22Rv1 (cell line): ENCODE data around the gene CSF3R.

Source experiments
- ZFX ChIP-seq: fragments of 450-650 bp; IDR thresholded peaks from 2 replicates; pipeline ENCODE4 v1.6.1; 2017; ENCODE audit warnings: antibody characterized with exemption, borderline replicate concordance
- TF ChIP-seq, protein P1 (sequence below): fragments of 450-650 bp; IDR thresholded peaks from 2 replicates; pipeline ENCODE4 v1.5.1; 2017; ENCODE audit warnings: mild to moderate bottlenecking

- TF ChIP-seq, protein P1, sequence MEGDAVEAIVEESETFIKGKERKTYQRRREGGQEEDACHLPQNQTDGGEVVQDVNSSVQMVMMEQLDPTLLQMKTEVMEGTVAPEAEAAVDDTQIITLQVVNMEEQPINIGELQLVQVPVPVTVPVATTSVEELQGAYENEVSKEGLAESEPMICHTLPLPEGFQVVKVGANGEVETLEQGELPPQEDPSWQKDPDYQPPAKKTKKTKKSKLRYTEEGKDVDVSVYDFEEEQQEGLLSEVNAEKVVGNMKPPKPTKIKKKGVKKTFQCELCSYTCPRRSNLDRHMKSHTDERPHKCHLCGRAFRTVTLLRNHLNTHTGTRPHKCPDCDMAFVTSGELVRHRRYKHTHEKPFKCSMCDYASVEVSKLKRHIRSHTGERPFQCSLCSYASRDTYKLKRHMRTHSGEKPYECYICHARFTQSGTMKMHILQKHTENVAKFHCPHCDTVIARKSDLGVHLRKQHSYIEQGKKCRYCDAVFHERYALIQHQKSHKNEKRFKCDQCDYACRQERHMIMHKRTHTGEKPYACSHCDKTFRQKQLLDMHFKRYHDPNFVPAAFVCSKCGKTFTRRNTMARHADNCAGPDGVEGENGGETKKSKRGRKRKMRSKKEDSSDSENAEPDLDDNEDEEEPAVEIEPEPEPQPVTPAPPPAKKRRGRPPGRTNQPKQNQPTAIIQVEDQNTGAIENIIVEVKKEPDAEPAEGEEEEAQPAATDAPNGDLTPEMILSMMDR = no peak
- no peak for TF ChIP-seq ZFX
Measured at GRCh38 chr1:36512842-36513241, 30.1 kb upstream of the CSF3R start.
